ENCODE data around the gene CLPX.
A peak's percentile ranks its signal among the peaks of the same experiment; 100 is the strongest.
"Not testable (repeated sequence)": the region's sequence is repeated elsewhere in the genome, so short reads cannot be mapped to it uniquely, and the experiment has no call there.

Gene CLPX

DNA sequence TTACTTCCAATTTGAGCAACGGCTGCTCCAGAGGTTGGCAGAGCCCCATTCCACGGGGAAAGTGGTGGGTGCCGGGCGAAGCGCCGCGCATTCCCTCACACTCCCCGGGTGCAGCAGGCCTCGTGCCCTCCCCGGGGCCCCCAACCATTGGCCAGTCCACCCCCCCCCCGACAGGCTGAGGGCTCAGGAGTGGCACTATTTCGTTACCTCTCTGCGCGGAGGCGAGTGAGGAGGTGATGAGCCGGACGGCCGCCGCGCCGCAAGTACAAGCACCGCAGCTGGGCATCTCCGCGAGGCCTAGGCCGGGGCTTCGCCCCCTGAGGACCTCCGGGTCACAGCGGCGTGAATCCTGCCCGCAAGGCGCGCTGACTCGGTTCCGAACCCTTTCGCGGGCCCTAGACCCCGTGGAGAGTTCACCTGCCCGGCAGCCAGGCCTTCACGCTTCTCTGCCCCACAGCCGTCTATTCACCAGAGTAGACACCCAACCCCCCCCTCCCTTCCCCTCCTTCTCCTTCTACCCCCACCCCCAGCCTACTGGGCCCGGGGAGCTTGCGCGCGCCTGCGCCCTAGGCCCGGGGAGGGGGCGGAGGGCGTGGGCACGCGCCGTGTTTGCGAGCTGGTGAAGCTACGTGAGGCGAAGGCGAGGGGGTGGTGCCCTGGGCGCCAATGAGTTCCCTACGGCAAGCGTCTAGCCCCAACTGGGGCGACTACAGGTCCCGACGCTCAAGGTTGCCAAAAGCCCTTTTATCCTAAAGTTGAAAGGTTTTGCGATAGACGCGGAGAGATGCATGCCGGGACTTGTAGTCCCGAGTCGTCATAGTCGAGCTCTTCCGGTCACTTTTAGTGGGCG is at the start of gene CLPX:
TSS of gene CLPX (minus strand) at position 475 of the 850 bp plus-strand sequence. CDS start at position 286, 189 bp downstream.
- peak; percentile 53; the same call in 1 of the 2 replicates for TF ChIP-seq POLR2A (IDR thresholded peaks at IDR 0.05; ENCODE audit: low read depth, low read length)
- DNase-seq (ENCODE audit: insufficient read length, low spot score) (peak; percentile 69), FAIRE-seq (no peak)

DNA sequence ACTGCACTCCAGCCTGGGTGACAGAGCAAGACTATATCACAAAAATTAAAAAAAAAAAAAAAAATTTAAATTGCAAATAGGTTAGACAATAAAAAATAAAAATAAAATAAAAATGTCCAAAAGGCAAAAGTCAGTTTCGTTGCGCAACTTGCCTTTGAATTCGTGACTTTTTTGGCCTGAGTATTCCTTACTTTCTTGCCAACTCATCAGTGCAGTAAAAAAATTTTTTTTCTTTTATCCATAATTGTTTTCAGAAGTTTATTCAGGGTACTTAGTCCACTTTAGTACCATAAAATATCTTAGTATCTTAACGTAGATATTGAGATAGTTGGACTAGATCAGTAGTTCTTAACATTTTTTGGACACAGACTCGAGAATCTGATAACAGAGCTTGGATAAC is 48.6 kb upstream of the CLPX start:
- FAIRE-seq, result no peak
- no peak for TF ChIP-seq POLR2A (IDR thresholded peaks at IDR 0.05; ENCODE audit: low read depth, low read length)
- DNase-seq (ENCODE audit: insufficient read length, low spot score), result no peak

DNA sequence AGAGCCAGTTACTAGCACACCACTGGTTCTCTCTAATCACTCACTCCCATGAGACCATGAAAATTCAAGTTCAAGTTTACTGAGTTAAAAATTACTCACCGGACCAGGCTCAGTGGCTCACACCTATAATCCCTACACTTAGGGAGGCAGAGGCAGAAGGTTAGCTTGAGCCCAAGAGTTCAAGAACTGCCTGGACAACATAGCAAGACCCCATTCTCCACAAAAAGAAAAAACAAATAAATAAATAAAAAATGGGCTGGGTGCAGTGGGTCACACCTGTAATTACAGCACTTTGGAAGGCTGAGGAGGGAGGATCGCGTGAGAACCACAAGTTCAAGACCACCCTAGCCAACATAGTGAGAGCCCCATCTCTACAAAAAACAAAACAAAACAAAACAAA is 47.4 kb upstream of the CLPX start:
- no peak for FAIRE-seq

DNA sequence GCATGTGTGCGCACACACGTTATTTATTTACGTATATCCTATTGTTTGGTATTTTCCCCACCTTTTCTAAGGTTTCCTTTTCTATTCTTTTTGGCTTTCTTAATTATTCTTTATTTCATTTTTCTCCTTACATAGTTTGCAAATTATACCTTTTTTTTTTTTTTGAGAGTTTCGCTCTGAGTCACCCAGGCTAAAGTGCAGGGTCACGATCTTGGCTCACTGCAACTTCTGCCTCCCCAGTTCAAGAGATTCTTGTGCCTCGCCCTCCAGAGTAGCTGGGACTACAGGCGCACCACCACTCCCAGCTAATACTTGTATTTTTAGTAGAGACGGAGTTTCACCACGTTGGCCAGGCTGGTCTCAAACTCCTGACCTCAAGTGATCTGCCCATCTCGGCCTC is 46.2 kb upstream of the CLPX start:
- no peak for DNase-seq (ENCODE audit: insufficient read length, low spot score)
- FAIRE-seq, result no peak
- no peak for TF ChIP-seq POLR2A (IDR thresholded peaks at IDR 0.05; ENCODE audit: low read depth, low read length)

More for the DNA sequence above, 47.4 kb upstream of the CLPX start:
- no peak for TF ChIP-seq POLR2A (IDR thresholded peaks at IDR 0.05; ENCODE audit: low read depth, low read length)
- DNase-seq (ENCODE audit: insufficient read length, low spot score), result no peak

DNA sequence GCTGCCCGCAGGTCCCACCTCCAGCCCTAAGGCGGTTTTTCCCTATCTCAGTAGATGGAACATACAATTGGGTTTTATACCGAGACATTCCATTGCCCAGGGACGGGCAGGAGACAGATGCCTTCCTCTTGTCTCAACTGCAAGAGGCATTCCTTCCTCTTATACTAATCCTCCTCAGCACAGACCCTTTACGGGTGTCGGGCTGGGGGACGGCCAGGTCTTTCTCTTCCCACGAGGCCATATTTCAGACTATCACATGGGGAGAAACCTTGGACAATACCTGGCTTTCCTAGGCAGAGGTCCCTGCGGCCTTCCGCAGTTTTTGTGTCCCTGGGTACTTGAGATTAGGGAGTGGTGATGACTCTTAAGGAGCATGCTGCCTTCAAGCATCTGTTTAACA is 41.8 kb upstream of the CLPX start:
- DNase-seq (ENCODE audit: insufficient read length, low spot score); FAIRE-seq: not testable (repeated sequence)

DNA sequence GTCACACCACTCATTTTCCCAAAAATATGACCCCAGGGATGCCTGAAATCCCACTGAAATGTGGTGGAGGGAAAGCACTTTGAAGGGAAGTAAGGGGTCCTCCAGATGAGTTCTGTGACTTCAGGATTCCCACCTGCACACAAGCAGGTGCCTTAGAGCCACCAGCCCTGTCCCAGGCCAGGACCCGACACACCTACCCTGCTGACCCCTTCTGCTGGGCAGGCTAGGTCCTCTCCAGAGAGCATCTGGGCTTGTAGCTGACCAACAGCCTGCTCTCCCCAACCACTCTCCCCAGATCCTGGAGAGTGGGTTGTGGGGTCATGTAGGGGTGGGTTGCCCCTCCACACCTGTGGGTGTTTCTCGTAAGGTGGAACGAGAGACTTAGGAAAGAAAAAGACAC is 41.1 kb upstream of the CLPX start:
- DNase-seq (ENCODE audit: insufficient read length, low spot score) (no peak), FAIRE-seq (no peak)
- no peak for TF ChIP-seq POLR2A (IDR thresholded peaks at IDR 0.05; ENCODE audit: low read depth, low read length)

DNA sequence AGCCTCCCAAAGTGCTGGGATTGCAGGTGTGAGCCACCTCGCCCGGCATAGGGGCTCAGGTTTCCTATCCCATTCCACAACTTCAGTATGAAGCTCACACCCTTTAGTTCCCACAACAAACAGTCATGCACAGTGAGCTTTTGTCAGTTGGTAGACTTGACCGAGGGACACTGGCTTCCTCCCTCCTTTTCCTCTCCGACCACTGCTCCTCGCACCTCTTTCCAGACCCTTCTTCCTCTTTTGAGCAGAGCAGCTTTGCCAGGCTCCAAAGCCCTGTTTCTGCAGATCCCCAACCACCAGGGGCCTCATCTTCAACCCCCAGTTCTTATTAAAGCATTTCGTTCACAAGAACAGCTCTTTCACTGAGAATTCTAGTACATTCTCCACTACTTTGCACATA is 38.9 kb upstream of the CLPX start:
- no peak for TF ChIP-seq POLR2A (IDR thresholded peaks at IDR 0.05; ENCODE audit: low read depth, low read length)
- no peak for FAIRE-seq
- DNase-seq (ENCODE audit: insufficient read length, low spot score), result no peak

DNA sequence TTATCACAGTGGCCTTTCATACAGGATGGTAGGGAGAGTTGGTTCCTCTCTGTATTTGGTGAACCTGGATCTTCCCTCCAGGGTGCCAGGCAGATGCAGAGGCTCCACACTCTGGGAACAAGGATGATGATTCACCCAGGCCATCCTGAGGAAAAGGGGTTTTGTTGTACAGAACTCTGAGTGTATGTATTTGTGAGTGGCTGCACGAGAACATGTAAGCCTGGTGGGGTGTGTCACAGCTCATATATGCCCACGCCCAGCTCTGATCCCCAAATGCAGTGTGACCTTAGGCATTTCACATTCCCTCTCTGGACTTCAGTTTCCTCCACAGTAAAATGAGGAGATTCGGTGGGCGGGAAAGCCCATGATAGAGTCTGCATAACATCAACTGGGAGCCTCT is 37.7 kb upstream of the CLPX start:
- TF ChIP-seq POLR2A (IDR thresholded peaks at IDR 0.05; ENCODE audit: low read depth, low read length), result no peak
- peak; percentile 11 for DNase-seq (ENCODE audit: insufficient read length, low spot score)
- FAIRE-seq, result no peak

DNA sequence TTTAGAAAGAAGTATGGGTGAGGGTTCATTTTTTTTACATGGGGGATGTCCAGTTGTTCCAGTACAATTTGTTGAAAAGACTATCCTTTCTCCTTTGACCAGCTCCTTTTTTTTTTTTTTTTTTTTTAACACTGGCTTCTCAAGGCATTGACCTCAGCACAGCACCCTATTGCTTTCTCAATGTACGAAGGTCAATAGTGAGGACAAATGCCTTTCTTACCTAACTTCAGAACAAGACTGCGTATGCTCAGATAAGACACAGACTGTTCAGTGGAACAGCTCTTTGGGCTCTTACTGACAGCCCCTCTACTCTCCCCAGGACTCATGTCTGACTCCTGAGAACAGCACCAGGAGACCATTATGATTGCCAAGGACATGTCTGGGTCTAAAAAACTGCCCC is 36.6 kb upstream of the CLPX start:
- TF ChIP-seq POLR2A (IDR thresholded peaks at IDR 0.05; ENCODE audit: low read depth, low read length), result no peak
- DNase-seq (ENCODE audit: insufficient read length, low spot score), result no peak
- FAIRE-seq, result no peak

DNA sequence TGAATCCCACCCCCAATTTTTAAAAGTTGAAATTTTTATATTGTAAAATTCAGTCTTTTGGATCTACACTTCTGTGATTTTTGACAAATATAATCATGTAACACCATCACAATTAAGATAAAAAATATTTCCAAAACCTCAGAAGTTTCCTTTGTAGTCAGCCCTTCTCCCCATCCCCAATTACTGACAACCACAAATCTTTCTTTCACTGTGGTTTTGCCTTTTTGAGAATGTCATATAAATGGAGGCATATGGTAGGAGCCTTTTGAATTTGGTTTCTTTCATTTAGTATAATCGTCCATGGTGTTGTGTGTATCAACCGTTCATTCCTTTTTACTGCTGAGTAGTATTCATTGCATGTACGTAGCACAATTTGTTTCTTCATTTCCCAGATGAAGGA is 34.0 kb upstream of the CLPX start:
- no peak for FAIRE-seq
- DNase-seq (ENCODE audit: insufficient read length, low spot score), result no peak
- TF ChIP-seq POLR2A (IDR thresholded peaks at IDR 0.05; ENCODE audit: low read depth, low read length), result no peak

DNA sequence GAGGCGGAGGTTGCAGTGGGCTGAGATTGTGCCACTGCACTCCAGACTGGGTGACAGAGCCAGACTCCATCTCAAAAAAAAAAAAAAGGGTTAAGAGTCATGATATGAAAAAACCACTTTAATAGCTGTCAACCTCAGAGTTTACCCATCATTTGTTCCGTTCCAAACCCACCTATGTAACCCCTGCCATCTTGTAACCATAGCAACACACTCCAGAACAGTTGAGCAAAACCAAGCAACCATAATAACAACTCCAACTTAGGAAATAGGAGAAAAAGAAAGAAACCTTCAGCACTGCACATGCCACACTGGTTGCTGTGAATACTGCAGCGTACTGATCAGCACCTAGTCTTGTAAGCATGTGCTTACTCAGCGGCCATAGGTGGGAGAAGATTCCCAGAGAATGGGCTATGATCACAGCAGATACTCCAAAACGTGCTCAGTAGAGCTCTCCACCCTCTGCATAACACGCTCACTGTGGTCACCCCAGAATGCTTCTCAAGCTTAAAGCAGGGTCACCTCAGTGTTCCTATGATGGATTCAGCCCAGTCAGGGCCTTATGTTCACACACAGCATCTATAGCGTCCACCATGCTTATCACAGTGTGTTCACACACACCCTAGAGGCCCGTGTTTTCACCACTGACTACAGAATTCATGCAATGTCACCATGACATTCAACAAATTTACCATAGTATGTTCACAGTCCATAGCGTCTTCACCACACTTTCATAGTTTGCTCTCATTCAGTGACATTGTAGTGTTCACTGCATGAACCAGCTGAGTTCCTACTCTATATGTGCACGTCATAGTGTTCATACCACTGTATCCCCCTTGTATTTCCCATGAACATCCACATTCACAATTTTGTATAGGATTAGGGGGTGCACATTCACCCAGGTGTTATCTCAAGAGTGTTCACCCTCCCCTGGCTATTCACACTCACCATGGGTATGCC is 32.7 kb upstream of the CLPX start:
- DNase-seq (ENCODE audit: insufficient read length, low spot score), result no peak
- no peak for FAIRE-seq
- no peak for TF ChIP-seq POLR2A (IDR thresholded peaks at IDR 0.05; ENCODE audit: low read depth, low read length)

DNA sequence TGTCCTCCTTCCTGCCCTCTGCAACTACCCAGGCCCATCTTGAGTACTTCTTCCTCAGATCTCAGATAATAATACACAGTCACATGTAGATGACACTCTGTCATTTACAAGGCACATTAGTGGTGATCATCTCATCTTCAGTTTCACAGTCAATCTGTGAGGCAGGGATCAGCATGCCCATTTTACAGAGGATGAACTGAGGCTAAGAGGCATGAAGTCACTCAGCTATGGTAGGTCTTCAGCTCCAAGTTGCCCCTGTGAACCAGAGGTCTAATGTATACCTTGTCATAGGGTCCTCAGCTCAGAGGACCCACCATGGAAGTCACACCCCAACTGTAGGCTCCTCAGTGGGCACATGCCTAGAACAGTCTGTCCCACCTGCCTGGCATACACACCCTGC is 30.4 kb upstream of the CLPX start:
- FAIRE-seq (no peak), DNase-seq (ENCODE audit: insufficient read length, low spot score) (no peak)
- no peak for TF ChIP-seq POLR2A (IDR thresholded peaks at IDR 0.05; ENCODE audit: low read depth, low read length)

DNA sequence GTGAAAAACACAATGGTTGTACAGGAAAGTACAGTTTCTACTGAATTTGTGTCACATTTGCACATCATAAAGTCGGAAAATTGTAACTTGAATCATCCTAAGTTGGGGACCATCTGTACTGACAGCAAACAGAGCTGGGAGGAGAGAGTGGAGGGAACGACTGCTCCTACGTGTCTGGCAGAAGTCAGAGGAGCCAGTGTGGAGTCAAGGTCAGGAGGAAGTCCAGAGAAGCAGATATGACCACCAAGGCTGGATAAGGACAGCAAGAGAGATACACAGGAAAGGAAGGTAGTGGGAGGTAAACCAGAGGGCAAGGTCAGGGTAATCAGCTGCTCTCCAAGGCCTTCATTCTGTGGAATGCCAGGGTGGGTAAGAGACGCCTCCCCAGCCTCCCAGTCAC is 28.9 kb upstream of the CLPX start:
- DNase-seq (ENCODE audit: insufficient read length, low spot score) (no peak), FAIRE-seq (no peak)
- TF ChIP-seq POLR2A (IDR thresholded peaks at IDR 0.05; ENCODE audit: low read depth, low read length), result no peak

DNA sequence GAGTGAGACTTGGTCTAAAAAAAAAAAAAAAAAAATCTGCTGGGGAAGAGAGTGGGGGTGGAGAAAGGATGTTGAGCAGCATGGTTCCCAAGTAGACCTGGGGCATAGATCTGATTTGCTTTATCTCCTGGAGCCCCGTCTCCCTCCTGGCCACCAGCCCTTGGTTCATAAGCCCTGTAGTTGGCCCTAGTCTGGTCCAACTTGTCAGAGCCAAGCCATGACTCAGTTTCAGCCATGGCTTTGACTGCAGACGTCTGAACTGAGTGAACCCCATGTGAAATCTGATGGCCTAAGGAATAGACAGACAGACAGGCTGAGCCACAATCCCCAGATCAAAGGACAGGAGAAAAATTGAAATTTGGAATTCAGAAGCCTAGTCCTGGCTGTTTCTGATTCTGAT is 28.1 kb upstream of the CLPX start:
- TF ChIP-seq POLR2A (IDR thresholded peaks at IDR 0.05; ENCODE audit: low read depth, low read length), result no peak
- no peak for FAIRE-seq
- DNase-seq (ENCODE audit: insufficient read length, low spot score), result no peak

All from H54 (cell line).